GM23338 (cell line): Measurements from ENCODE around the gene PFKFB2. TPM values are rescaled to one million over a fixed set of nuclear protein-coding genes. Genes with fewer than 3 reads are reported as not detected.

Experiments
- ATAC-seq: fragments of 200-7000 bp; cut with Tn5 transposase; 3 replicates; pipeline ENCODE4 v1.9.1; 2020
- DNase-seq: peaks from one replicate; pipeline ENCODE4 v3.0.0-alpha.2; 2015; ENCODE audit warnings: low spot score
- H2AFZ ChIP-seq: fragments of 200-600 bp; sonication (generic); 2 replicates; pipeline ENCODE4 v1.8.0; 2016; ENCODE audit warnings: antibody characterized with exemption, mild to moderate bottlenecking, moderate library complexity
- H3F3A ChIP-seq: fragments of 200-600 bp; sonication (generic); replicated peaks from 2 replicates; pipeline ENCODE4 v1.8.0; 2017; ENCODE audit warnings: antibody characterized with exemption, mixed run types, low read depth
- H3K27ac ChIP-seq: fragments of 200-600 bp; sonication (generic); 2 replicates; pipeline ENCODE4 v1.6.1; 2016; ENCODE audit warnings: low read depth
- H3K27me3 ChIP-seq: fragments of 200-600 bp; sonication (generic); 2 replicates; pipeline ENCODE4 v1.8.0; 2016; ENCODE audit warnings: mild to moderate bottlenecking, mixed run types, moderate library complexity; ENCODE audit not compliant: insufficient read depth
- H3K36me3 ChIP-seq: fragments of 200-600 bp; sonication (generic); 2 replicates; pipeline ENCODE4 v1.8.0; 2016; ENCODE audit warnings: mild to moderate bottlenecking; ENCODE audit not compliant: insufficient read depth
- H3K4me1 ChIP-seq: fragments of 200-600 bp; sonication (generic); 2 replicates; pipeline ENCODE4 v1.8.0; 2016; ENCODE audit warnings: mild to moderate bottlenecking, moderate library complexity; ENCODE audit not compliant: insufficient read depth
- H3K4me2 ChIP-seq: fragments of 200-600 bp; sonication (generic); 2 replicates; pipeline ENCODE4 v1.7.1; 2017; ENCODE audit warnings: mixed run types
- H3K4me3 ChIP-seq: fragments of 200-600 bp; sonication (generic); 2 replicates; pipeline ENCODE4 v1.6.1; 2016; ENCODE audit warnings: mixed run types
- H3K79me2 ChIP-seq: fragments of 200-600 bp; sonication (generic); replicated peaks from 2 replicates; pipeline ENCODE4 v1.8.0; 2017; ENCODE audit warnings: mild to moderate bottlenecking; ENCODE audit not compliant: insufficient read depth
- H3K9me2 ChIP-seq: fragments of 200-600 bp; sonication (generic); 2 replicates; pipeline ENCODE4 v1.8.0; 2017; ENCODE audit not compliant: insufficient read depth
- H4K20me1 ChIP-seq: fragments of 200-600 bp; sonication (generic); replicated peaks from 2 replicates; pipeline ENCODE4 v1.8.0; 2017; ENCODE audit warnings: mild to moderate bottlenecking; ENCODE audit not compliant: insufficient read depth
- H3K27ac Mint-ChIP-seq: 2 replicates; pipeline ENCODE4 v1.8.0; 2020; ENCODE audit warnings: inconsistent platforms, mild to moderate bottlenecking, moderate library complexity, mixed read lengths
- H3K27me3 Mint-ChIP-seq: 3 replicates; pipeline ENCODE4 v1.8.0; 2022; ENCODE audit warnings: low read depth, mild to moderate bottlenecking, moderate library complexity, mixed read lengths, inconsistent platforms; ENCODE audit not compliant: insufficient read depth, poor library complexity
- H3K36me3 Mint-ChIP-seq: 3 replicates; pipeline ENCODE4 v1.8.0; 2021; ENCODE audit warnings: low read depth, mild to moderate bottlenecking, inconsistent platforms, moderate library complexity, mixed read lengths
- H3K4me1 Mint-ChIP-seq: 3 replicates; pipeline ENCODE4 v1.8.0; 2020; ENCODE audit warnings: mild to moderate bottlenecking, inconsistent platforms, mixed read lengths
- H3K4me3 Mint-ChIP-seq: 3 replicates; pipeline ENCODE4 v1.8.0; 2021; ENCODE audit warnings: moderate library complexity, mild to moderate bottlenecking, inconsistent platforms, mixed read lengths
- H3K9me3 Mint-ChIP-seq: 3 replicates; pipeline ENCODE4 v1.8.0; 2020; ENCODE audit warnings: moderate library complexity, mild to moderate bottlenecking, inconsistent platforms, mixed read lengths
- EZH2 ChIP-seq: fragments of 200-600 bp; sonication (generic); IDR thresholded peaks from one replicate; pipeline ENCODE4 v1.8.0; 2017; ENCODE audit warnings: antibody characterized with exemption, mild to moderate bottlenecking, low read depth; ENCODE audit not compliant: unreplicated experiment
- REST ChIP-seq: IDR thresholded peaks from one replicate; pipeline ENCODE4 v1.6.1; 2018; ENCODE audit warnings: antibody characterized with exemption; ENCODE audit not compliant: unreplicated experiment
- ZNF462 ChIP-seq: fragments of 250-450 bp; sonication (Bioruptor Pico); IDR thresholded peaks from 2 replicates; pipeline ENCODE4 v1.5.0; 2020; ENCODE audit warnings: mild to moderate bottlenecking, moderate library complexity
- polyA plus RNA-seq: library from polyadenylated mRNA; unstranded; fragments of >200 nt; fragmentation: Nextera tagmentation; extraction: Ambion mirVana; gene quantifications from 2 replicates; pipeline ENCODE4 v1.2.1, GENCODE V29; 2016
- total RNA-seq: library from RNA; depleted of rRNA; stranded (reverse); fragments of >200 nt; shearing (Covaris generic); gene quantifications from 2 replicates; pipeline ENCODE4 v1.2.3, GENCODE V29; 2014

The PFKFB2 gene
- total and polyA plus RNA-seq, 2 experiments from 2014 or later, result 4.9 to 14.8 TPM

GRCh38 chr1:207007352-207008033 is 45.6 kb upstream of the PFKFB2 start:
- H3K4me1 ChIP-seq, result no peaks in the 10 kb centered on the region
- no peak for DNase-seq
- no peak overlapping the region for H3K4me3 Mint-ChIP-seq
- H2AFZ ChIP-seq, result no peak overlapping the region
- H4K20me1 ChIP-seq, result no peaks in the 10 kb centered on the region
- peaks cover 5% of the 10 kb centered on the region; the same call in 2 of the 3 replicates for H3K4me1 Mint-ChIP-seq
- no peak for ATAC-seq
- H3K27me3 Mint-ChIP-seq, result peaks cover 5% of the 10 kb centered on the region
- no peak overlapping the region for H3K4me2 ChIP-seq
- H3K79me2 ChIP-seq, result no peaks in the 10 kb centered on the region
- H3F3A ChIP-seq, result no peaks in the 10 kb centered on the region
- no peak overlapping the region for H3K27ac ChIP-seq
- no peaks in the 10 kb centered on the region for H3K36me3 ChIP-seq
- H3K27ac Mint-ChIP-seq, result no peak overlapping the region
- no peak overlapping the region for H3K4me3 ChIP-seq
- H3K36me3 Mint-ChIP-seq, result no peaks in the 10 kb centered on the region
- no peaks in the 10 kb centered on the region for H3K27me3 ChIP-seq
- no peak for TF ChIP-seq REST
- TF ChIP-seq ZNF462 (CRISPR knock-in tag), result no peak
- no peak for TF ChIP-seq EZH2
- no peaks in the 10 kb centered on the region for H3K9me3 Mint-ChIP-seq
- H3K9me2 ChIP-seq, result no peaks in the 10 kb centered on the region
